ENCODE data around the gene PLAC9. TPM values are rescaled to one million over a fixed set of nuclear protein-coding genes. Genes with fewer than 3 reads are reported as not detected.

PLAC9 gene
- total RNA-seq, 2 donors from 2014 or later, result 6.5 to 39.9 TPM

- DNase-seq (no peak), ATAC-seq (no peak)
- no peaks in the 10 kb centered on the region for H3K9me3 ChIP-seq
- intact Hi-C loops (cut with DNase I), result no loop called here
- no peaks in the 10 kb centered on the region for H3K4me1 ChIP-seq
- H3K27ac ChIP-seq, result no peak overlapping the region
- no peak overlapping the region for H3K4me3 ChIP-seq
- no peaks in the 10 kb centered on the region for H3K27me3 ChIP-seq
- TF ChIP-seq POLR2A (IDR thresholded peaks at IDR 0.05), result no peak
- no peak for TF ChIP-seq CTCF (IDR thresholded peaks at IDR 0.05)
- H3K36me3 ChIP-seq (replicated peaks in 1 of 2; ENCODE audit: insufficient read depth in 1 of 2, low read depth in 2 of 2), result peaks cover 0 to 19% of the 10 kb centered on the region in 2 donors
- 64 to 72% methylated on average over 2 of the region's 2 CpGs for WGBS, 2 donors
Observed at GRCh38 chr10:80150172-80150571, 17.6 kb downstream of the PLAC9 start.

GRCh38 chr10:80152820-80153219 is 20.3 kb downstream of the PLAC9 start:
- Histone ChIP-seq H3K36me3 (replicated peaks in 1 of 2; ENCODE audit: insufficient read depth in 1 of 2, low read depth in 2 of 2) (peaks cover 0 to 32% of the 10 kb centered on the region in 2 donors), H3K4me3 (no peak overlapping the region), H3K27me3 (no peaks in the 10 kb centered on the region), H3K9me3 (no peaks in the 10 kb centered on the region), H3K4me1 (no peaks in the 10 kb centered on the region), H3K27ac (no peak overlapping the region)
- intact Hi-C loops (cut with DNase I), result no loop called here
- DNase-seq (no peak), ATAC-seq (no peak)
- no peak for TF ChIP-seq CTCF (IDR thresholded peaks at IDR 0.05)
- no peak for TF ChIP-seq POLR2A (IDR thresholded peaks at IDR 0.05)
- WGBS, 2 donors, result 77 to 81% methylated on average over 6 of the region's 6 CpGs

GRCh38 chr10:80153460-80153859 is 20.9 kb downstream of the PLAC9 start:
- peaks cover 0 to 37% of the 10 kb centered on the region in 2 donors for H3K36me3 ChIP-seq (replicated peaks in 1 of 2; ENCODE audit: insufficient read depth in 1 of 2, low read depth in 2 of 2)

GRCh38 chr10:80154626-80154977 is 22.1 kb downstream of the PLAC9 start:
- intact Hi-C loops (cut with DNase I), result no loop called here
- H3K27me3 ChIP-seq, result no peaks in the 10 kb centered on the region
- no peaks in the 10 kb centered on the region for H3K9me3 ChIP-seq
- TF ChIP-seq POLR2A (IDR thresholded peaks at IDR 0.05), result no peak
- WGBS, 2 donors, result 95 to 96% methylated on average over 5 of the region's 5 CpGs
- H3K4me3 ChIP-seq, result no peak overlapping the region
- no peaks in the 10 kb centered on the region for H3K4me1 ChIP-seq
- no peak overlapping the region for H3K27ac ChIP-seq
- ATAC-seq (no peak), DNase-seq (no peak)
- H3K36me3 ChIP-seq (replicated peaks in 1 of 2; ENCODE audit: insufficient read depth in 1 of 2, low read depth in 2 of 2), result peaks cover 0 to 40% of the 10 kb centered on the region in 2 donors

More at GRCh38 chr10:80153460-80153859, 20.9 kb downstream of the PLAC9 start:
- Histone ChIP-seq H3K4me1 (no peaks in the 10 kb centered on the region), H3K27ac (no peak overlapping the region), H3K27me3 (no peaks in the 10 kb centered on the region), H3K9me3 (no peaks in the 10 kb centered on the region), H3K4me3 (no peak overlapping the region)
- intact Hi-C loops (cut with DNase I), result no loop called here
- TF ChIP-seq POLR2A (IDR thresholded peaks at IDR 0.05), result no peak
- TF ChIP-seq CTCF (IDR thresholded peaks at IDR 0.05), result no peak
- ATAC-seq, result no peak
- DNase-seq, result no peak
- WGBS, 2 donors, result 67 to 78% methylated on average over 3 of the region's 3 CpGs

- no peak for TF ChIP-seq CTCF (IDR thresholded peaks at IDR 0.05)
- no peak for TF ChIP-seq POLR2A (IDR thresholded peaks at IDR 0.05)
- Histone ChIP-seq H3K36me3 (replicated peaks in 1 of 2; ENCODE audit: insufficient read depth in 1 of 2, low read depth in 2 of 2) (peaks cover 0 to 42% of the 10 kb centered on the region in 2 donors), H3K27me3 (no peaks in the 10 kb centered on the region), H3K4me3 (no peak overlapping the region), H3K9me3 (no peaks in the 10 kb centered on the region), H3K4me1 (no peaks in the 10 kb centered on the region), H3K27ac (peak overlapping the region in 1 of 4 donors; percentile 17)
- ATAC-seq, result no peak
- DNase-seq, result no peak
- intact Hi-C loops (cut with DNase I), result no loop called here
- WGBS, 2 donors, result 81 to 88% methylated on average over 10 of the region's 10 CpGs
Observed at GRCh38 chr10:80154978-80155695, 22.6 kb downstream of the PLAC9 start.

Measured in body of pancreas (tissue), 4 donors.